Endodermal cell (in vitro differentiated cells): Measurements from ENCODE around the gene TNFRSF14. TPM values are rescaled to one million over a fixed set of nuclear protein-coding genes. Genes with fewer than 3 reads are reported as not detected.

ENCODE experiments used
- DNase-seq: peaks from one replicate; pipeline ENCODE4 v3.0.0-alpha.2; 2017
- H3K27ac ChIP-seq: 2 replicates; pipeline ENCODE4 v1.5.1; 2013; ENCODE audit warnings: mild to moderate bottlenecking, low read depth, low read length, moderate library complexity
- H3K27me3 ChIP-seq: 2 replicates; pipeline ENCODE4 v1.6.1; 2013; ENCODE audit warnings: mild to moderate bottlenecking, low read length, moderate library complexity; ENCODE audit not compliant: insufficient read depth, control insufficient read depth, poor library complexity, severe bottlenecking
- H3K36me3 ChIP-seq: 2 replicates; pipeline ENCODE4 v1.7.0; 2013; ENCODE audit warnings: mild to moderate bottlenecking, low read length, moderate library complexity; ENCODE audit not compliant: control insufficient read depth, insufficient read depth
- H3K4me1 ChIP-seq: one replicate; pipeline ENCODE4 v1.7.0; 2013; ENCODE audit warnings: low read length; ENCODE audit not compliant: control insufficient read depth, insufficient read depth
- H3K4me3 ChIP-seq: 2 replicates; pipeline ENCODE4 v1.5.1; 2013; ENCODE audit warnings: mild to moderate bottlenecking, low read length, moderate library complexity
- H3K9ac ChIP-seq: 2 replicates; pipeline ENCODE4 v1.6.1; 2013; ENCODE audit warnings: mild to moderate bottlenecking, low read length, moderate library complexity; ENCODE audit not compliant: poor library complexity, severe bottlenecking; ENCODE audit errors: extremely low read depth
- H3K9me3 ChIP-seq: 2 replicates; pipeline ENCODE4 v1.6.1; 2013; ENCODE audit warnings: mild to moderate bottlenecking, low read length, moderate library complexity; ENCODE audit not compliant: control insufficient read depth
- H3K27ac Mint-ChIP-seq: 2 replicates; pipeline ENCODE4 v1.8.0; 2020; ENCODE audit warnings: mixed read lengths
- H3K27me3 Mint-ChIP-seq: 2 replicates; pipeline ENCODE4 v1.8.0; 2021; ENCODE audit warnings: mild to moderate bottlenecking, mixed read lengths; ENCODE audit not compliant: insufficient read depth
- H3K36me3 Mint-ChIP-seq: 2 replicates; pipeline ENCODE4 v1.8.0; 2020; ENCODE audit warnings: low read depth, mixed read lengths
- H3K4me1 Mint-ChIP-seq: 2 replicates; pipeline ENCODE4 v1.8.0; 2020; ENCODE audit warnings: mixed read lengths
- H3K4me3 Mint-ChIP-seq: 2 replicates; pipeline ENCODE4 v1.8.0; 2020; ENCODE audit warnings: mild to moderate bottlenecking, moderate library complexity, mixed read lengths
- H3K9me3 Mint-ChIP-seq: 2 replicates; pipeline ENCODE4 v1.8.0; 2020; ENCODE audit warnings: mild to moderate bottlenecking, mixed read lengths
- CTCF ChIP-seq: fragments of 200-600 bp; sonication (generic); conservative IDR thresholded peaks from 2 replicates; pipeline ENCODE4 v1.5.0; 2021; ENCODE audit warnings: antibody characterized with exemption, mild to moderate bottlenecking
- WGBS, 2 experiments: methylation state at CpG; one replicate each; pipeline versions ENCODE4 v1.1.5 to v1.1.7; 2013; ENCODE audit warnings: missing lambda C conversion rate in 2 of 2, mixed read lengths in 1 of 2; ENCODE audit not compliant: insufficient coverage in 1 of 2, insufficient read length in 1 of 2; 5-methylcytosine and 5-hydroxymethylcytosine counted together
- total RNA-seq, 2 donors: library from RNA; stranded (reverse); fragmentation: NEBNext Ultra II Directional in 1 of 2; extraction: Animal tissue kit (Norgen Biotek cat#: 25700) in 1 of 2; gene quantifications; 2 replicates in 1 of 2; 3 replicates in 1 of 2; pipeline ENCODE4 v1.2.1, GENCODE V29; 2021

The TNFRSF14 gene
- total RNA-seq, 2 donors from 2014 or later = 0.29 to 0.46 TPM

GRCh38 chr1:2594641-2595131, 38.5 kb downstream of the TNFRSF14 start:
- H3K4me1 ChIP-seq = no peaks in the 10 kb centered on the region
- Mint-ChIP-seq H3K36me3 (peaks cover 11% of the 10 kb centered on the region), H3K4me1 (peaks cover 2% of the 10 kb centered on the region), H3K9me3 (peaks cover 18% of the 10 kb centered on the region), H3K4me3 (no peak overlapping the region), H3K27me3 (peaks cover 2% of the 10 kb centered on the region), H3K27ac (no peak overlapping the region)
- H3K36me3 ChIP-seq = no peaks in the 10 kb centered on the region
- H3K4me3 ChIP-seq = no peak overlapping the region
- no peaks in the 10 kb centered on the region for H3K27me3 ChIP-seq
- WGBS, 2 experiments = 89 to 96% methylated on average over 11 to 17 of the region's 17 CpGs
- no peak for DNase-seq
- no peaks in the 10 kb centered on the region for H3K9me3 ChIP-seq
- no peak for TF ChIP-seq CTCF
- no peak overlapping the region for H3K27ac ChIP-seq
- H3K9ac ChIP-seq = no peak overlapping the region

- Histone ChIP-seq H3K36me3 (no peaks in the 10 kb centered on the region), H3K27ac (no peak overlapping the region), H3K4me1 (no peaks in the 10 kb centered on the region), H3K9me3 (no peaks in the 10 kb centered on the region), H3K27me3 (no peaks in the 10 kb centered on the region), H3K4me3 (no peak overlapping the region), H3K9ac (no peak overlapping the region)
- DNase-seq = peak; percentile 36
- Mint-ChIP-seq H3K27ac (no peak overlapping the region), H3K4me1 (peaks cover 2% of the 10 kb centered on the region), H3K9me3 (peaks cover 18% of the 10 kb centered on the region), H3K36me3 (peaks cover 5% of the 10 kb centered on the region), H3K27me3 (peaks cover 2% of the 10 kb centered on the region), H3K4me3 (no peak overlapping the region)
- TF ChIP-seq CTCF = no peak
- WGBS, 2 experiments = 90 to 92% methylated on average over 2 to 19 of the region's 19 CpGs
Observed at GRCh38 chr1:2595261-2595811, 39.2 kb downstream of the TNFRSF14 start.

GRCh38 chr1:2595812-2596529, 39.8 kb downstream of the TNFRSF14 start:
- WGBS, 2 experiments = 89 to 94% methylated on average over 16 to 31 of the region's 31 CpGs
- no peak overlapping the region for H3K4me3 Mint-ChIP-seq
- H3K9me3 Mint-ChIP-seq = peaks cover 17% of the 10 kb centered on the region
- no peak for TF ChIP-seq CTCF
- Histone ChIP-seq H3K27ac (no peak overlapping the region), H3K27me3 (no peaks in the 10 kb centered on the region), H3K4me3 (no peak overlapping the region), H3K36me3 (no peaks in the 10 kb centered on the region), H3K9me3 (no peaks in the 10 kb centered on the region), H3K9ac (no peak overlapping the region), H3K4me1 (no peaks in the 10 kb centered on the region)
- no peak overlapping the region for H3K27ac Mint-ChIP-seq
- peaks cover 3% of the 10 kb centered on the region for H3K36me3 Mint-ChIP-seq
- H3K27me3 Mint-ChIP-seq = peaks cover 2% of the 10 kb centered on the region
- H3K4me1 Mint-ChIP-seq = peaks cover 2% of the 10 kb centered on the region
- DNase-seq = peak; percentile 38
